ENCODE measurements around the gene TXNDC11.

The TXNDC11 gene

GRCh38 chr16:11692171-11692570 lies 50.5 kb downstream of the TXNDC11 start:
- Histone ChIP-seq H3K4me3 (ENCODE audit: low read length) (no peak overlapping the region), H3K9ac (ENCODE audit: low read length) (no peak overlapping the region), H3K27me3 (ENCODE audit: control insufficient read depth, insufficient read depth, low read length) (no peaks in the 10 kb centered on the region), H3K36me3 (ENCODE audit: control insufficient read depth, insufficient read depth, low read length) (peaks cover 15% of the 10 kb centered on the region), H3K4me1 (ENCODE audit: control insufficient read depth, insufficient read depth, low read length) (peaks cover 10% of the 10 kb centered on the region), H3K9me3 (ENCODE audit: control insufficient read depth, low read length) (no peaks in the 10 kb centered on the region)

GRCh38 chr16:11691771-11692170 lies 50.9 kb downstream of the TXNDC11 start:
- peaks cover 10% of the 10 kb centered on the region for H3K4me1 ChIP-seq (ENCODE audit: control insufficient read depth, insufficient read depth, low read length)
- H3K4me3 ChIP-seq (ENCODE audit: low read length) = no peak overlapping the region
- no peaks in the 10 kb centered on the region for H3K27me3 ChIP-seq (ENCODE audit: control insufficient read depth, insufficient read depth, low read length)
- no peak overlapping the region for H3K9ac ChIP-seq (ENCODE audit: low read length)
- H3K9me3 ChIP-seq (ENCODE audit: control insufficient read depth, low read length) = no peaks in the 10 kb centered on the region
- peaks cover 11% of the 10 kb centered on the region for H3K36me3 ChIP-seq (ENCODE audit: control insufficient read depth, insufficient read depth, low read length)

- H3K4me3 ChIP-seq (ENCODE audit: low read length) = no peak overlapping the region
- no peaks in the 10 kb centered on the region for H3K9me3 ChIP-seq (ENCODE audit: control insufficient read depth, low read length)
- peaks cover 10% of the 10 kb centered on the region for H3K4me1 ChIP-seq (ENCODE audit: control insufficient read depth, insufficient read depth, low read length)
- H3K9ac ChIP-seq (ENCODE audit: low read length) = no peak overlapping the region
- H3K27me3 ChIP-seq (ENCODE audit: control insufficient read depth, insufficient read depth, low read length) = no peaks in the 10 kb centered on the region
- H3K36me3 ChIP-seq (ENCODE audit: control insufficient read depth, insufficient read depth, low read length) = peaks cover 6% of the 10 kb centered on the region
Observed at GRCh38 chr16:11691235-11691634, 51.4 kb downstream of the TXNDC11 start.

GRCh38 chr16:11689031-11689840 lies 53.4 kb downstream of the TXNDC11 start:
- Histone ChIP-seq H3K9me3 (ENCODE audit: control insufficient read depth, low read length) (no peaks in the 10 kb centered on the region), H3K4me3 (ENCODE audit: low read length) (no peak overlapping the region), H3K9ac (ENCODE audit: low read length) (no peak overlapping the region), H3K27me3 (ENCODE audit: control insufficient read depth, insufficient read depth, low read length) (no peaks in the 10 kb centered on the region), H3K4me1 (ENCODE audit: control insufficient read depth, insufficient read depth, low read length) (peaks cover 10% of the 10 kb centered on the region), H3K36me3 (ENCODE audit: control insufficient read depth, insufficient read depth, low read length) (peaks cover 5% of the 10 kb centered on the region)

GRCh38 chr16:11688520-11688886 lies 54.2 kb downstream of the TXNDC11 start:
- H3K4me3 ChIP-seq (ENCODE audit: low read length) = no peak overlapping the region
- H3K36me3 ChIP-seq (ENCODE audit: control insufficient read depth, insufficient read depth, low read length) = peaks cover 6% of the 10 kb centered on the region
- no peaks in the 10 kb centered on the region for H3K9me3 ChIP-seq (ENCODE audit: control insufficient read depth, low read length)
- H3K27me3 ChIP-seq (ENCODE audit: control insufficient read depth, insufficient read depth, low read length) = no peaks in the 10 kb centered on the region
- H3K9ac ChIP-seq (ENCODE audit: low read length) = no peak overlapping the region
- peaks cover 10% of the 10 kb centered on the region for H3K4me1 ChIP-seq (ENCODE audit: control insufficient read depth, insufficient read depth, low read length)

GRCh38 chr16:11687601-11688519 lies 54.8 kb downstream of the TXNDC11 start:
- H3K27me3 ChIP-seq (ENCODE audit: control insufficient read depth, insufficient read depth, low read length) = no peaks in the 10 kb centered on the region
- no peak overlapping the region for H3K9ac ChIP-seq (ENCODE audit: low read length)
- peaks cover 12% of the 10 kb centered on the region for H3K36me3 ChIP-seq (ENCODE audit: control insufficient read depth, insufficient read depth, low read length)
- H3K9me3 ChIP-seq (ENCODE audit: control insufficient read depth, low read length) = no peaks in the 10 kb centered on the region
- no peak overlapping the region for H3K4me3 ChIP-seq (ENCODE audit: low read length)
- peaks cover 10% of the 10 kb centered on the region for H3K4me1 ChIP-seq (ENCODE audit: control insufficient read depth, insufficient read depth, low read length)

GRCh38 chr16:11686713-11687380 lies 55.8 kb downstream of the TXNDC11 start:
- Histone ChIP-seq H3K9me3 (ENCODE audit: control insufficient read depth, low read length) (no peaks in the 10 kb centered on the region), H3K4me1 (ENCODE audit: control insufficient read depth, insufficient read depth, low read length) (peaks cover 12% of the 10 kb centered on the region), H3K4me3 (ENCODE audit: low read length) (no peak overlapping the region), H3K9ac (ENCODE audit: low read length) (no peak overlapping the region), H3K27me3 (ENCODE audit: control insufficient read depth, insufficient read depth, low read length) (no peaks in the 10 kb centered on the region), H3K36me3 (ENCODE audit: control insufficient read depth, insufficient read depth, low read length) (peaks cover 19% of the 10 kb centered on the region)

- H3K27me3 ChIP-seq (ENCODE audit: control insufficient read depth, insufficient read depth, low read length) = no peaks in the 10 kb centered on the region
- no peaks in the 10 kb centered on the region for H3K9me3 ChIP-seq (ENCODE audit: control insufficient read depth, low read length)
- H3K4me3 ChIP-seq (ENCODE audit: low read length) = no peak overlapping the region
- peaks cover 19% of the 10 kb centered on the region for H3K36me3 ChIP-seq (ENCODE audit: control insufficient read depth, insufficient read depth, low read length)
- H3K4me1 ChIP-seq (ENCODE audit: control insufficient read depth, insufficient read depth, low read length) = peaks cover 19% of the 10 kb centered on the region
- H3K9ac ChIP-seq (ENCODE audit: low read length) = no peak overlapping the region
Observed at GRCh38 chr16:11685844-11686618, 56.6 kb downstream of the TXNDC11 start.

- H3K36me3 ChIP-seq (ENCODE audit: control insufficient read depth, insufficient read depth, low read length) = peaks cover 19% of the 10 kb centered on the region
Observed at GRCh38 chr16:11684231-11685025, 58.2 kb downstream of the TXNDC11 start.

GRCh38 chr16:11683145-11683544 lies 59.5 kb downstream of the TXNDC11 start:
- H3K36me3 ChIP-seq (ENCODE audit: control insufficient read depth, insufficient read depth, low read length) = peaks cover 23% of the 10 kb centered on the region
- H3K27me3 ChIP-seq (ENCODE audit: control insufficient read depth, insufficient read depth, low read length) = no peaks in the 10 kb centered on the region
- H3K4me3 ChIP-seq (ENCODE audit: low read length) = no peak overlapping the region
- no peaks in the 10 kb centered on the region for H3K9me3 ChIP-seq (ENCODE audit: control insufficient read depth, low read length)
- peaks cover 9% of the 10 kb centered on the region for H3K4me1 ChIP-seq (ENCODE audit: control insufficient read depth, insufficient read depth, low read length)
- H3K9ac ChIP-seq (ENCODE audit: low read length) = no peak overlapping the region

More at GRCh38 chr16:11684231-11685025, 58.2 kb downstream of the TXNDC11 start:
- peaks cover 12% of the 10 kb centered on the region for H3K4me1 ChIP-seq (ENCODE audit: control insufficient read depth, insufficient read depth, low read length)
- no peaks in the 10 kb centered on the region for H3K27me3 ChIP-seq (ENCODE audit: control insufficient read depth, insufficient read depth, low read length)
- H3K9me3 ChIP-seq (ENCODE audit: control insufficient read depth, low read length) = no peaks in the 10 kb centered on the region
- no peak overlapping the region for H3K4me3 ChIP-seq (ENCODE audit: low read length)
- H3K9ac ChIP-seq (ENCODE audit: low read length) = no peak overlapping the region

- peaks cover 23% of the 10 kb centered on the region for H3K36me3 ChIP-seq (ENCODE audit: control insufficient read depth, insufficient read depth, low read length)
- no peaks in the 10 kb centered on the region for H3K9me3 ChIP-seq (ENCODE audit: control insufficient read depth, low read length)
- H3K9ac ChIP-seq (ENCODE audit: low read length) = no peak overlapping the region
- H3K4me1 ChIP-seq (ENCODE audit: control insufficient read depth, insufficient read depth, low read length) = peaks cover 9% of the 10 kb centered on the region
- H3K27me3 ChIP-seq (ENCODE audit: control insufficient read depth, insufficient read depth, low read length) = no peaks in the 10 kb centered on the region
- no peak overlapping the region for H3K4me3 ChIP-seq (ENCODE audit: low read length)
Observed at GRCh38 chr16:11682655-11683096, 60.0 kb downstream of the TXNDC11 start.
